WERI-Rb-1 (cell line): ENCODE results near the gene SH3D19.
"Not testable (repeated sequence)": the region's sequence is repeated elsewhere in the genome, so short reads cannot be mapped to it uniquely, and the experiment has no call there.

Experiments
- DNase-seq: peaks from one replicate; pipeline ENCODE4 v3.0.0-alpha.2; 2020
- H3K27ac ChIP-seq: fragments of 250-450 bp; sonication (Bioruptor Pico); 2 replicates; pipeline ENCODE4 v1.5.1; 2020; ENCODE audit warnings: mild to moderate bottlenecking, moderate library complexity
- H3K27me3 ChIP-seq: fragments of 250-450 bp; sonication (Bioruptor Pico); 2 replicates; pipeline ENCODE4 v1.5.1; 2021; ENCODE audit warnings: mild to moderate bottlenecking, low read depth, moderate library complexity; ENCODE audit not compliant: insufficient read depth, severe bottlenecking
- H3K36me3 ChIP-seq: fragments of 250-450 bp; sonication (Bioruptor Pico); 2 replicates; pipeline ENCODE4 v1.5.1; 2020; ENCODE audit warnings: mild to moderate bottlenecking, moderate library complexity
- H3K4me3 ChIP-seq: 2 replicates; pipeline ENCODE4 v1.5.1; 2011; ENCODE audit warnings: low read depth, mild to moderate bottlenecking, control low read depth, low read length
- H3K9me3 ChIP-seq: fragments of 250-450 bp; sonication (Bioruptor Pico); 2 replicates; pipeline ENCODE4 v1.5.1; 2021; ENCODE audit warnings: mild to moderate bottlenecking, moderate library complexity; ENCODE audit not compliant: severe bottlenecking
- CTCF ChIP-seq: IDR thresholded peaks from 2 replicates; pipeline ENCODE4 v1.5.1; 2011; ENCODE audit warnings: low read depth, mild to moderate bottlenecking, control low read depth, inconsistent platforms, low read length

The SH3D19 gene

GRCh38 chr4:151324752-151325110, 674 bp downstream of the SH3D19 start:
- peak overlapping the region; percentile 76 for H3K4me3 ChIP-seq
- peak; percentile 59 for DNase-seq
- peak overlapping the region; percentile 76 for H3K27ac ChIP-seq
- H3K27me3 ChIP-seq = no peaks in the 10 kb centered on the region
- no peaks in the 10 kb centered on the region for H3K9me3 ChIP-seq
- H3K36me3 ChIP-seq = peaks cover 3% of the 10 kb centered on the region
- TF ChIP-seq CTCF = no peak

GRCh38 chr4:151324124-151324751, 1.2 kb downstream of the SH3D19 start:
- Histone ChIP-seq H3K27ac (peak overlapping the region; percentile 2; the same call in 1 of the 2 replicates), H3K36me3 (peaks cover 8% of the 10 kb centered on the region), H3K27me3 (no peaks in the 10 kb centered on the region), H3K4me3 (peak overlapping the region; percentile 76), H3K9me3 (no peaks in the 10 kb centered on the region)
- no peak for TF ChIP-seq CTCF
- no peak for DNase-seq

- Histone ChIP-seq H3K27me3 (no peaks in the 10 kb centered on the region), H3K27ac (no peak overlapping the region), H3K36me3 (peaks cover 14% of the 10 kb centered on the region), H3K4me3 (peak overlapping the region; percentile 76), H3K9me3 (no peaks in the 10 kb centered on the region)
- DNase-seq = no peak
- TF ChIP-seq CTCF = no peak
Measured at GRCh38 chr4:151323667-151324066, 1.7 kb downstream of the SH3D19 start.

- DNase-seq = no peak
- Histone ChIP-seq H3K27me3 (no peaks in the 10 kb centered on the region), H3K36me3 (peaks cover 14% of the 10 kb centered on the region), H3K27ac (no peak overlapping the region), H3K9me3 (no peaks in the 10 kb centered on the region), H3K4me3 (no peak overlapping the region)
- no peak for TF ChIP-seq CTCF
Measured at GRCh38 chr4:151322570-151322969, 2.8 kb downstream of the SH3D19 start.

DNA sequence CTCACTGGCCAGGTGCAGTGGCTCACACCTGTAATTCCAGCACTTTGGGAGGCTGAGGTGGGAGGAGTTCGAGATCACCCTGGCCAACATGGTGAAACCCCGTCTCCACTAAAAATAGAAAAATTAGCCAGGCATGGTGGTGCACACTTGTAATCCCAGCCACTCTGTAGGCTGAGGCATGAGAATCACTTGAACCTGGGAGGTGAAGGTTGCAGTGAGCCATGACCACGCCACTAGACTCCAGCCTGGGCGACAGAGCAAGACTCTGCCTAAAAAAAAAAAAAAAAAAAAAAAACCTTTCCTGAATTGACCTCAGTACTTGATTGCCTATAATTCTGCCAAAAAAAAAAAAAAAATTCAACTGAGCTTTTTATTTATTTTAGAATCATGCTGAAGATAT, 3.2 kb downstream of the SH3D19 start:
- peaks cover 14% of the 10 kb centered on the region for H3K36me3 ChIP-seq
- H3K27me3 ChIP-seq, H3K4me3 ChIP-seq, H3K9me3 ChIP-seq, DNase-seq, H3K27ac ChIP-seq: not testable (repeated sequence)

DNA sequence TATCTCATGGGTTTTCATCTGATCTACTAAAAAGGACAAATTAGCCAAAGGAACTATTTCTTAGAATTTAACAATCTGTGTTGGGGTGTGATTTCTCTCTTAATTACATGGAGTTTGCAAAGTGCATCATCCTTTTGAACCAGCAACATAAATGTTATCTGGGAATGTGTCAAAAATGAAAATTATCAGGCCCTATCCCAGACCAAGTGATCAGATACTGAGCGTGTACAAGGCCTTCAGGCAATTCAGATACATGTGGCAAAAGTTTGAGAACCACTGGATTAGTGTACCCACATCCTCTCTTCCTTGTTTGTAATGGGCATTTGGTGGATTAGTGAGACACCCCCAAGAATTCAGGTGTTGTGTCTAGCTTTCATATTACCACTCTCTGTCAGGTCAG, 3.8 kb downstream of the SH3D19 start:
- no peak for TF ChIP-seq CTCF
- no peak overlapping the region for H3K27ac ChIP-seq
- no peaks in the 10 kb centered on the region for H3K9me3 ChIP-seq
- DNase-seq = no peak
- peaks cover 14% of the 10 kb centered on the region for H3K36me3 ChIP-seq
- no peak overlapping the region for H3K4me3 ChIP-seq
- no peaks in the 10 kb centered on the region for H3K27me3 ChIP-seq
